GM13977 (cell line): ENCODE measurements around the gene PPT1.

Source experiments
- DNase-seq: peaks from one replicate; pipeline ENCODE4 v3.0.0; 2012; ENCODE audit warnings: low spot score
- in situ Hi-C: fragments of 300-500 bp; cut with MboI; formaldehyde crosslinking; loops from one replicate; pipeline ENCODE4 v1.12.0; 2022; ENCODE audit warnings: low sequenced_read_pairs, low pct_unique_long_range_greater_than_20kb, mixed read lengths, inconsistent platforms; ENCODE audit not compliant: unreplicated experiment
- TF ChIP-seq, protein P1 (sequence below): IDR thresholded peaks from 2 replicates; pipeline ENCODE4 v1.5.1; 2012; ENCODE audit warnings: mild to moderate bottlenecking, control low read depth; ENCODE audit not compliant: insufficient read depth; ENCODE audit errors: extremely low read depth, missing control alignments

The PPT1 gene

DNA sequence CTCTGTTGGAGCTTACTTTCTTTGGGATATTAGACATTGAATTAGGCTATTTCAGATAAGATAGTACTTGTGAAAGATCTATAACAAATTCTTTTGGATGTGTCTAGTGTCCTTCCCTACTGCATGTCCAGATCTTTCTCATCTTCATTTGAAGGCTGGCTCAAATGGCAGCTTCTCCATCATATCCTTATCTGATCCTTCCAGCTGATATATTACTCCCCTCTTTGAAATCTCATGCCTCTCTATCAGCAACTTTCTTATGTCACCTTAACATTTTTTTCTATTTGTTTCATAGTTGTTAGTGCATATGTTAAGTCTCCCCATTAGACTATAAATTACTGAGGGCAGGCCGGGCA lies 39.0 kb downstream of the PPT1 start:
- TF ChIP-seq, protein P1, sequence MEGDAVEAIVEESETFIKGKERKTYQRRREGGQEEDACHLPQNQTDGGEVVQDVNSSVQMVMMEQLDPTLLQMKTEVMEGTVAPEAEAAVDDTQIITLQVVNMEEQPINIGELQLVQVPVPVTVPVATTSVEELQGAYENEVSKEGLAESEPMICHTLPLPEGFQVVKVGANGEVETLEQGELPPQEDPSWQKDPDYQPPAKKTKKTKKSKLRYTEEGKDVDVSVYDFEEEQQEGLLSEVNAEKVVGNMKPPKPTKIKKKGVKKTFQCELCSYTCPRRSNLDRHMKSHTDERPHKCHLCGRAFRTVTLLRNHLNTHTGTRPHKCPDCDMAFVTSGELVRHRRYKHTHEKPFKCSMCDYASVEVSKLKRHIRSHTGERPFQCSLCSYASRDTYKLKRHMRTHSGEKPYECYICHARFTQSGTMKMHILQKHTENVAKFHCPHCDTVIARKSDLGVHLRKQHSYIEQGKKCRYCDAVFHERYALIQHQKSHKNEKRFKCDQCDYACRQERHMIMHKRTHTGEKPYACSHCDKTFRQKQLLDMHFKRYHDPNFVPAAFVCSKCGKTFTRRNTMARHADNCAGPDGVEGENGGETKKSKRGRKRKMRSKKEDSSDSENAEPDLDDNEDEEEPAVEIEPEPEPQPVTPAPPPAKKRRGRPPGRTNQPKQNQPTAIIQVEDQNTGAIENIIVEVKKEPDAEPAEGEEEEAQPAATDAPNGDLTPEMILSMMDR, result no peak
- in situ Hi-C loops, result no loop called here
- no peak for DNase-seq

GRCh38 chr1:40057310-40058030 lies 39.6 kb downstream of the PPT1 start:
- DNase-seq, result no peak
- TF ChIP-seq, protein P1, result no peak
- in situ Hi-C loops, result no loop called here

GRCh38 chr1:40056519-40057309 lies 40.3 kb downstream of the PPT1 start:
- TF ChIP-seq, protein P1, result no peak
- DNase-seq, result no peak
- in situ Hi-C loops, result no loop called here

DNA sequence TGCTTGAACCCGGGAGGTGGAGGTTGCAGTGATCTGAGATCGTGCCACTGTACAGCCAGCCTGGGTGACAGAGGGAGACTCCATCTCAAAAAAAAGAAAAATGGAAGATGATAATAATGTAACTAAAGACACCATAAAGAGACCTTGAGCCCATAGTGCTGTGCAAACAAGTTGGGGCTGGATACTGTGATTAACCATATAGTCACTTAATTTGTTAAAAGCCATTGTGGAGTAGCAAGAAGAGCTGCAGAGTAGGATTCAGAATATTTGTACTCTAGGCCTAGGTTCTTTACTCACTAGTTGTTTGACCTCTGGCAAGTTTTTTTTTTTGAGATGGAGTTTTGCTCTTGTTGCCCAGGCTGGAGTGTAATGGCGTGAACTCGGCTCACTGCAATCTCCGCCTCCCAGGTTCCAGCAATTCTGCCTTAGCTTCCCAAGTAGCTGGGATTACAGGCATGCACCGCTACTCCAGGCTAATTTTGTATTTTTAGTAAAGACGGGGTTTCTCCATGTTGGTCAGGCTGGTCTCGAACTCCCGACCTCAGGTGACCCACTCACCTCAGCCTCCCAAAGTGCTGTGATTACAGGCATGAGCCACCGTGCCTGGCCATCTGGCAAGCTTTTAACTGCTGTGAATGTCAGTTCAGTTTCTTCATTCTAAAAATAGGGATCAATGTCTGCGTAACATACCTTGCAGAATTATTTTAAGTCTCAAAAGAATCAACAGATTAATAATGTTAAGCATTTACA lies 43.7 kb downstream of the PPT1 start:
- in situ Hi-C loops, result no loop called here
- TF ChIP-seq, protein P1, result no peak
- DNase-seq, result no peak

DNA sequence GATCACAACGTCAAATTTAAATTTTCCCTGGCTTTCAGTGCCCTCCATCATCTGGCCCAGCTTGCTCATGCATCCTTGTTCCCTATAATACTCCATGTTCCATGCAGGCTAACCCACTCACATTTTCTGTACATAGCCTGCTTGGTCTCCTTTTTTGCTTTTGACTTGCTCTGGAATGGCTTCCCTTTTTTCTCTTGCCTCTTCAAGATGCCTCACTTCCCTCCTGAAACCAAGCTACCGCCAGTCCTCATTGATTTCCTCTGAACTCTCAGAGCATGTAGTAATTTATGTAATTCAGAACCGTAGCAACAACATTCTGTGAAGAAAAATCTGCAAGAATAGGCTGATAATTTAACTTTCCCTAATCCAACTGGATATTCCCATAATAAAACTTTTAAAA lies 46.2 kb downstream of the PPT1 start:
- in situ Hi-C loops, result no loop called here
- TF ChIP-seq, protein P1, result no peak
- DNase-seq, result no peak

DNA sequence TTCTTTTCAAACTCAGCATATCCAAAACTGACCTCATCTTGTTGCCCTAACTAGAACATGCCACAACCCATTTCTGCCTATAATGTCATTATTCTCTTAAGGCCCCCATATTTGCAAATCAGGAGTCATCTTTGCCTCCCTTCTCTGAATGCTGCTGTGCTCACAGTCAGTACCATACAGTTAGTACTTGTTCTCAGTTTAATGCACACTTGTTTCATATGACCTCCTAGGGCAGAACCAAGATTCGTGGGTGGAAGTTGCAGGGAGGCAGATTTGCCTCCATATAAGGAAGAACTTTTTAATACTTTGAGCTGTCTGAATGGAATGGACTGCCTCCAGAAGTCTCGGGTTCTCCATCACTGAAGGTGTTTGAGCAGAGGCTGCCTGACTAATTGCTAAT lies 47.3 kb downstream of the PPT1 start:
- in situ Hi-C loops, result no loop called here
- peak; percentile 40 for DNase-seq
- TF ChIP-seq, protein P1, result no peak
